Head of caudate nucleus (tissue), 42 donors: ENCODE results near the gene RPL37A.
"Not testable (repeated sequence)": the region's sequence is repeated elsewhere in the genome, so short reads cannot be mapped to it uniquely, and the experiment has no call there.

Experiments
- DNase-seq, 42 donors: peaks; one replicate each; pipeline versions ENCODE4 v3.0.0 to v3.0.0-alpha.2; 2020 to 2021; ENCODE audit warnings: mixed read lengths in 7 of 42
- intact Hi-C: fragments of 100-400 bp; cut with DNase I; formaldehyde crosslinking; loops from one replicate; pipeline ENCODE4 v1.15.0; 2022

Gene RPL37A

GRCh38 chr2:216505133-216506106 lies 6.8 kb downstream of the RPL37A start:
- intact Hi-C loops: no loop called here
- no peak for DNase-seq

GRCh38 chr2:216507220-216508160 lies 8.8 kb downstream of the RPL37A start:
- DNase-seq: no peak
- intact Hi-C loops: no loop called here

- no peak for DNase-seq
Observed at GRCh38 chr2:216508229-216508628, 9.6 kb downstream of the RPL37A start.

GRCh38 chr2:216516730-216517350 lies 18.2 kb downstream of the RPL37A start:
- intact Hi-C loops: no loop called here
- no peak for DNase-seq

More at GRCh38 chr2:216508229-216508628, 9.6 kb downstream of the RPL37A start:
- intact Hi-C loops: no loop called here

GRCh38 chr2:216517447-216518225 lies 19.0 kb downstream of the RPL37A start:
- intact Hi-C loops: no loop called here

GRCh38 chr2:216518566-216519119 lies 20.0 kb downstream of the RPL37A start:
- not testable (repeated sequence) for DNase-seq
- intact Hi-C loops: loop anchor here (1.0 kb wide), 1 partner anchor 148 kb away; no protein-coding TSS in a partner anchor

More at GRCh38 chr2:216517447-216518225, 19.0 kb downstream of the RPL37A start:
- no peak for DNase-seq

- peak in 34 of 42 donors; percentile 32 to 88 (median 67) for DNase-seq
- intact Hi-C loops: loop anchor here (1.0 kb wide), 1 partner anchor 147 kb away; no protein-coding TSS in a partner anchor
Observed at GRCh38 chr2:216519154-216519762, 20.6 kb downstream of the RPL37A start.

GRCh38 chr2:216520112-216520511 lies 21.5 kb downstream of the RPL37A start:
- DNase-seq: no peak
- intact Hi-C loops: no loop called here

- no peak for DNase-seq
- intact Hi-C loops: no loop called here
Observed at GRCh38 chr2:216522892-216523502, 24.4 kb downstream of the RPL37A start.

- no peak for DNase-seq
- intact Hi-C loops: no loop called here
Observed at GRCh38 chr2:216525972-216526371, 27.3 kb downstream of the RPL37A start.

- no peak for DNase-seq
- intact Hi-C loops: no loop called here
Observed at GRCh38 chr2:216526939-216527338, 28.3 kb downstream of the RPL37A start.

- DNase-seq: no peak
- intact Hi-C loops: no loop called here
Observed at GRCh38 chr2:216527600-216527999, 29.0 kb downstream of the RPL37A start.

GRCh38 chr2:216532562-216532961 lies 33.9 kb downstream of the RPL37A start:
- intact Hi-C loops: no loop called here
- DNase-seq: no peak

- DNase-seq: no peak
- intact Hi-C loops: no loop called here
Observed at GRCh38 chr2:216533609-216534008, 35.0 kb downstream of the RPL37A start.

GRCh38 chr2:216534809-216535208 lies 36.2 kb downstream of the RPL37A start:
- intact Hi-C loops: no loop called here
- DNase-seq: no peak

- intact Hi-C loops: no loop called here
- no peak for DNase-seq
Observed at GRCh38 chr2:216535454-216535995, 36.9 kb downstream of the RPL37A start.

GRCh38 chr2:216536734-216537210 lies 38.1 kb downstream of the RPL37A start:
- DNase-seq: peak in 28 of 42 donors; percentile 6 to 77 (median 35)
- intact Hi-C loops: no loop called here
